ENCODE measurements around the gene PADI6. TPM values are rescaled to one million over a fixed set of nuclear protein-coding genes. Genes with fewer than 3 reads are reported as not detected.

Gene PADI6
- total and polyA plus RNA-seq, 2 experiments from 2014 or later: not detected

GRCh38 chr1:17369466-17369865, 2.5 kb upstream of the PADI6 start:
- no peak for DNase-seq (ENCODE audit: low spot score)
- no peak overlapping the region for H2AFZ ChIP-seq
- H3K9me3 ChIP-seq (ENCODE audit: low read depth): no peaks in the 10 kb centered on the region
- no peaks in the 10 kb centered on the region for H3K27me3 ChIP-seq
- H3K36me3 ChIP-seq (replicated peaks; ENCODE audit: insufficient read depth, low read depth): no peaks in the 10 kb centered on the region
- no peak overlapping the region for H3K4me3 ChIP-seq
- no peak overlapping the region for H3K4me2 ChIP-seq
- H3K27ac ChIP-seq: no peak overlapping the region
- WGBS (ENCODE audit: low lambda C conversion rate, missing lambda C conversion rate): 64% methylated on average over 9 of the region's 9 CpGs
- TF ChIP-seq EZH2phosphoT487 (IDR thresholded peaks at IDR 0.05; ENCODE audit: low read depth, severe bottlenecking, unreplicated experiment): no peak
- no peak for TF ChIP-seq EZH2 (IDR thresholded peaks at IDR 0.05; ENCODE audit: borderline replicate concordance)
- H3K79me2 ChIP-seq: no peaks in the 10 kb centered on the region
- no peaks in the 10 kb centered on the region for H3K9me2 ChIP-seq (replicated peaks; ENCODE audit: insufficient read depth)
- no peaks in the 10 kb centered on the region for H4K20me1 ChIP-seq (ENCODE audit: insufficient read depth, poor library complexity, severe bottlenecking)
- H3K4me1 ChIP-seq (ENCODE audit: insufficient read depth): no peaks in the 10 kb centered on the region

GRCh38 chr1:17370618-17371017, 1.4 kb upstream of the PADI6 start:
- Histone ChIP-seq H3K4me2 (no peak overlapping the region), H2AFZ (no peak overlapping the region), H3K9me3 (ENCODE audit: low read depth) (no peaks in the 10 kb centered on the region), H3K36me3 (replicated peaks; ENCODE audit: insufficient read depth, low read depth) (no peaks in the 10 kb centered on the region), H3K27ac (no peak overlapping the region), H3K27me3 (no peaks in the 10 kb centered on the region), H3K4me3 (no peak overlapping the region), H3K4me1 (ENCODE audit: insufficient read depth) (no peaks in the 10 kb centered on the region), H3K9me2 (replicated peaks; ENCODE audit: insufficient read depth) (no peaks in the 10 kb centered on the region), H4K20me1 (ENCODE audit: insufficient read depth, poor library complexity, severe bottlenecking) (no peaks in the 10 kb centered on the region), H3K79me2 (no peaks in the 10 kb centered on the region)
- peak; percentile 32 for DNase-seq (ENCODE audit: low spot score)
- 58% methylated on average over 2 of the region's 2 CpGs for WGBS (ENCODE audit: low lambda C conversion rate, missing lambda C conversion rate)
- no peak for TF ChIP-seq EZH2 (IDR thresholded peaks at IDR 0.05; ENCODE audit: borderline replicate concordance)
- TF ChIP-seq, protein P1, sequence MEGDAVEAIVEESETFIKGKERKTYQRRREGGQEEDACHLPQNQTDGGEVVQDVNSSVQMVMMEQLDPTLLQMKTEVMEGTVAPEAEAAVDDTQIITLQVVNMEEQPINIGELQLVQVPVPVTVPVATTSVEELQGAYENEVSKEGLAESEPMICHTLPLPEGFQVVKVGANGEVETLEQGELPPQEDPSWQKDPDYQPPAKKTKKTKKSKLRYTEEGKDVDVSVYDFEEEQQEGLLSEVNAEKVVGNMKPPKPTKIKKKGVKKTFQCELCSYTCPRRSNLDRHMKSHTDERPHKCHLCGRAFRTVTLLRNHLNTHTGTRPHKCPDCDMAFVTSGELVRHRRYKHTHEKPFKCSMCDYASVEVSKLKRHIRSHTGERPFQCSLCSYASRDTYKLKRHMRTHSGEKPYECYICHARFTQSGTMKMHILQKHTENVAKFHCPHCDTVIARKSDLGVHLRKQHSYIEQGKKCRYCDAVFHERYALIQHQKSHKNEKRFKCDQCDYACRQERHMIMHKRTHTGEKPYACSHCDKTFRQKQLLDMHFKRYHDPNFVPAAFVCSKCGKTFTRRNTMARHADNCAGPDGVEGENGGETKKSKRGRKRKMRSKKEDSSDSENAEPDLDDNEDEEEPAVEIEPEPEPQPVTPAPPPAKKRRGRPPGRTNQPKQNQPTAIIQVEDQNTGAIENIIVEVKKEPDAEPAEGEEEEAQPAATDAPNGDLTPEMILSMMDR (IDR thresholded peaks at IDR 0.05; ENCODE audit: poor library complexity): peak; percentile 11
- TF ChIP-seq EZH2phosphoT487 (IDR thresholded peaks at IDR 0.05; ENCODE audit: low read depth, severe bottlenecking, unreplicated experiment): no peak

DNA sequence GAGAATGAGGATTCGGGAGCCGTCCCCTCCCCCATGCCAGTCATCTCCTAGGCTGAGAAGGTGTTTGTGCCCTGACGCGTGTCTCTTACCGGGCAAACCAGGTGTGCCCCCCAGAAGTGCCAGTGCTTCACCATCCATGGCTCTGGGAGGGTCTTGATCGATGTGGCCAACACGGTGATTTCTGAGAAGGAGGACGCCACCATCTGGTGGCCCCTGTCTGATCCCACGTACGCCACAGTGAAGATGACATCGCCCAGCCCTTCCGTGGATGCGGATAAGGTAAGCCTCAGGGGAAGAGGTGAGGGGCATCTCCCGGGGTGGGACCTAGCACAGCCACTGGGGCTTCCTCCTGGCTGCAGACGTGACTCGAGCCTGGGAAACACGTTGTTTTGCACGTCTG, 959 bp downstream of the PADI6 start:
- no peaks in the 10 kb centered on the region for H3K36me3 ChIP-seq (replicated peaks; ENCODE audit: insufficient read depth, low read depth)
- no peaks in the 10 kb centered on the region for H4K20me1 ChIP-seq (ENCODE audit: insufficient read depth, poor library complexity, severe bottlenecking)
- H3K9me3 ChIP-seq (ENCODE audit: low read depth): no peaks in the 10 kb centered on the region
- no peaks in the 10 kb centered on the region for H3K4me1 ChIP-seq (ENCODE audit: insufficient read depth)
- WGBS (ENCODE audit: low lambda C conversion rate, missing lambda C conversion rate): 86% methylated on average over 15 of the region's 18 CpGs
- H3K79me2 ChIP-seq: no peaks in the 10 kb centered on the region
- no peak overlapping the region for H3K27ac ChIP-seq
- no peak overlapping the region for H3K4me2 ChIP-seq
- no peak overlapping the region for H2AFZ ChIP-seq
- DNase-seq (ENCODE audit: low spot score): no peak
- no peaks in the 10 kb centered on the region for H3K27me3 ChIP-seq
- no peaks in the 10 kb centered on the region for H3K9me2 ChIP-seq (replicated peaks; ENCODE audit: insufficient read depth)
- H3K4me3 ChIP-seq: no peak overlapping the region
- TF ChIP-seq EZH2phosphoT487 (IDR thresholded peaks at IDR 0.05; ENCODE audit: low read depth, severe bottlenecking, unreplicated experiment) (no peak), EZH2 (IDR thresholded peaks at IDR 0.05; ENCODE audit: borderline replicate concordance) (no peak)
- TF ChIP-seq, protein P1 (IDR thresholded peaks at IDR 0.05; ENCODE audit: poor library complexity): no peak

- TF ChIP-seq EZH2 (IDR thresholded peaks at IDR 0.05; ENCODE audit: borderline replicate concordance) (no peak), EZH2phosphoT487 (IDR thresholded peaks at IDR 0.05; ENCODE audit: low read depth, severe bottlenecking, unreplicated experiment) (no peak)
- TF ChIP-seq, protein P1 (IDR thresholded peaks at IDR 0.05; ENCODE audit: poor library complexity): no peak
- no peak for DNase-seq (ENCODE audit: low spot score)
- H3K4me2 ChIP-seq: no peak overlapping the region
- no peaks in the 10 kb centered on the region for H3K9me3 ChIP-seq (ENCODE audit: low read depth)
- 97% methylated on average over 10 of the region's 10 CpGs for WGBS (ENCODE audit: low lambda C conversion rate, missing lambda C conversion rate)
- H3K4me3 ChIP-seq: no peak overlapping the region
- no peaks in the 10 kb centered on the region for H3K36me3 ChIP-seq (replicated peaks; ENCODE audit: insufficient read depth, low read depth)
- H4K20me1 ChIP-seq (ENCODE audit: insufficient read depth, poor library complexity, severe bottlenecking): no peaks in the 10 kb centered on the region
- H3K9me2 ChIP-seq (replicated peaks; ENCODE audit: insufficient read depth): no peaks in the 10 kb centered on the region
- no peaks in the 10 kb centered on the region for H3K4me1 ChIP-seq (ENCODE audit: insufficient read depth)
- no peaks in the 10 kb centered on the region for H3K79me2 ChIP-seq
- H3K27me3 ChIP-seq: no peaks in the 10 kb centered on the region
- no peak overlapping the region for H2AFZ ChIP-seq
- no peak overlapping the region for H3K27ac ChIP-seq
Measured at GRCh38 chr1:17375651-17376050, 3.7 kb downstream of the PADI6 start.

Measured in hepatocyte (in vitro differentiated cells).